ENCODE measurements around the gene TMEM120B. TPM values are rescaled to one million over a fixed set of nuclear protein-coding genes. Genes with fewer than 3 reads are reported as not detected.

Gene TMEM120B
- total and polyA plus RNA-seq, 2 of the 13 experiments (the other 11 are each of a cell fraction or from before 2014, with no cell fraction given): 7.1 to 12.9 TPM

DNA sequence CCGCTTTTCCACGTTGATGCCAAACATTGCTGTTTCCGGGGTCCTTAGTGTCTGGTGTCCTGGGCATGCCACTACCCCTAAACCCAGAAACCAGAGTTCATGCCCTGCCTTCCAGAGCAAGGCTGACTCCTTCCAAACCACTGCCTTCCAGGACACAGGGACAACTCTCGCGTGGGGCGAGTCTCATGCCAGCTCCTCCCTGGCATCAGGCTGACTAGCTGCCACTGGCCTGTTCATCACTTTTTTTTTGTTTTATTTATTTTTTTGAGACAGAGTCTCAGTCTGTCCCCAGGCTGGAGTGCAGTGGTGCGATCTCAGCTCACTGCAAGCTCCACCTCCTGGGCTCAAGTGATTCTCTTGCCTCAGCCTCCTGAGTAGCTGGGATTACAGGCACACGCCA is 96.1 kb downstream of the TMEM120B start:
- Histone ChIP-seq H3K9me3 (ENCODE audit: low read length) (no peaks in the 10 kb centered on the region), H4K20me1 (ENCODE audit: insufficient read depth, low read length) (0 out of 2 replicates have a peak, but pooled peaks cover 8% of the 10 kb centered on the region), H3K4me2 (ENCODE audit: low read depth, low read length) (no peak overlapping the region), H3K9ac (ENCODE audit: insufficient read depth, low read depth, low read length) (no peak overlapping the region), H2AFZ (ENCODE audit: low read length) (no peak overlapping the region), H3K27ac (ENCODE audit: extremely low read length, insufficient read depth, low read length) (no peak overlapping the region), H3K4me1 (ENCODE audit: insufficient read depth, low read length) (peaks cover 47% of the 10 kb centered on the region), H3K4me3 (replicated peaks in 1 of 3; ENCODE audit: insufficient read depth in 1 of 3, low read depth in 2 of 3, low read length in 3 of 3) (no peak overlapping the region), H3K36me3 (replicated peaks in 1 of 2; ENCODE audit: control insufficient read depth in 1 of 2, insufficient read depth in 2 of 2, low read length in 2 of 2) (peaks cover 16 to 18% of the 10 kb centered on the region in 2 experiments; a peak in 3 of 5 replicates), H3K79me2 (ENCODE audit: insufficient read depth, low read length) (peaks cover 52% of the 10 kb centered on the region), H3K27me3 (ENCODE audit: control insufficient read depth in 1 of 2, insufficient read depth in 2 of 2, low read length in 2 of 2) (no peaks in the 10 kb centered on the region; a peak in 1 of 5 replicates)
- in situ Hi-C loops (cut with HindIII; ENCODE audit: extremely low pct_ligation_motif_present, low pct_unique_long_range_greater_than_20kb) (no loop called here), intact Hi-C loops (cut with micrococcal nuclease; ENCODE audit: unreplicated experiment) (no loop called here)
- 95% methylated on average over 8 of the region's 8 CpGs for WGBS (ENCODE audit: low lambda C conversion rate)
- no peak for FAIRE-seq
- no peak for DNase-seq (ENCODE audit: low spot score)
- POLR2A ChIA-PET: interaction anchor here (14.5 kb wide), 1 partner anchor 11 kb away, joined by 393 read pairs; the partner anchor contains the start of genes RHOF and SETD1B
- ATAC-seq: no peak
- no peak for TF ChIP-seq ISX (CRISPR knock-in tag; conservative IDR thresholded peaks at IDR 0.05)
- TF ChIP-seq PATZ1 (CRISPR knock-in tag; IDR thresholded peaks at IDR 0.05): no peak
- TF ChIP-seq ZNF777 (CRISPR knock-in tag; IDR thresholded peaks at IDR 0.05): no peak
- no peak for TF ChIP-seq POLR2AphosphoS2 (IDR thresholded peaks at IDR 0.05; ENCODE audit: low read depth, low read length)
- TF ChIP-seq CEBPB (IDR thresholded peaks at IDR 0.05; ENCODE audit: borderline replicate concordance, low read depth, low read length): no peak
- TF ChIP-seq ZNF773 (CRISPR knock-in tag; IDR thresholded peaks at IDR 0.05; ENCODE audit: borderline replicate concordance): no peak
- no peak for TF ChIP-seq ZBTB42 (CRISPR knock-in tag; IDR thresholded peaks at IDR 0.05)
- TF ChIP-seq HMG20A (CRISPR knock-in tag; IDR thresholded peaks at IDR 0.05; ENCODE audit: borderline replicate concordance): no peak
- TF ChIP-seq TMF1 (CRISPR knock-in tag; IDR thresholded peaks at IDR 0.05; ENCODE audit: low read depth): no peak
- no peak for TF ChIP-seq MTA3 (CRISPR knock-in tag; IDR thresholded peaks at IDR 0.05)
- no peak for TF ChIP-seq GATAD1 (CRISPR knock-in tag; IDR thresholded peaks at IDR 0.05)
- no peak for TF ChIP-seq ZNF484 (CRISPR knock-in tag; IDR thresholded peaks at IDR 0.05; ENCODE audit: borderline replicate concordance, low read depth)
- TF ChIP-seq ZNF468 (CRISPR knock-in tag; IDR thresholded peaks at IDR 0.05): no peak
- no TSS peak for BruUV-seq (replicated peaks)
- CTCF ChIA-PET (ENCODE audit: low intra/inter-chr PET ratio, low total read pairs): interaction anchor here (0.9 kb wide), 1 partner anchor 12 kb away, joined by 3 read pairs; no protein-coding TSS in a partner anchor
